H1 (cell line): ENCODE data around the gene ARID5B. TPM values are rescaled to one million over a fixed set of nuclear protein-coding genes. Genes with fewer than 3 reads are reported as not detected.

Experiments
- CTCF ChIA-PET: fragments of 300-600 bp; sonication (Branson Sonifier 250); formaldehyde crosslinking; loops from one replicate; lab custom pipeline; 2021; ENCODE audit not compliant: partially characterized antibody; lab: Charles Lee
- POLR2A ChIA-PET: fragments of 300-600 bp; sonication (Branson Sonifier 250); formaldehyde crosslinking; loops from one replicate; lab custom pipeline; 2021; ENCODE audit warnings: inconsistent platforms; ENCODE audit not compliant: partially characterized antibody; lab: Charles Lee
- DNase-seq, 2 experiments: peaks; one replicate each; pipeline versions ENCODE4 v3.0.0 to v3.0.0-alpha.2; 2010 to 2022; ENCODE audit warnings: low spot score in 2 of 2, low read depth in 1 of 2, mixed read lengths in 1 of 2
- FAIRE-seq: peaks from 2 replicates; lab custom pipeline; 2011; peaks lifted over from hg19 to GRCh38; lab: Jason Lieb, UNC
- H2AFZ ChIP-seq: 2 replicates; pipeline ENCODE4 v1.8.1; 2012; ENCODE audit warnings: low read length, inconsistent platforms
- H2AK5ac ChIP-seq: 2 replicates; pipeline ENCODE4 v1.6.1; 2013; ENCODE audit warnings: low read depth, low read length
- H2BK120ac ChIP-seq: replicated peaks from 2 replicates; pipeline ENCODE3; 2013; ENCODE audit warnings: low read depth, low read length, inconsistent platforms
- H2BK12ac ChIP-seq: 2 replicates; pipeline ENCODE4 v1.6.1; 2013; ENCODE audit warnings: low read depth, low read length
- H2BK15ac ChIP-seq: 2 replicates; pipeline ENCODE4 v1.6.1; 2013; ENCODE audit warnings: low read length
- H2BK20ac ChIP-seq: 2 replicates; pipeline ENCODE4 v1.6.1; 2013; ENCODE audit warnings: low read length
- H2BK5ac ChIP-seq: 2 replicates; pipeline ENCODE4 v1.6.1; 2013; ENCODE audit warnings: low read depth, low read length
- H3K14ac ChIP-seq: 2 replicates; pipeline ENCODE4 v1.6.1; 2013; ENCODE audit warnings: inconsistent platforms; ENCODE audit not compliant: insufficient read length
- H3K18ac ChIP-seq: 2 replicates; pipeline ENCODE4 v1.6.1; 2013; ENCODE audit warnings: low read length; ENCODE audit errors: extremely low read depth
- H3K23ac ChIP-seq: 2 replicates; pipeline ENCODE4 v1.6.1; 2013; ENCODE audit warnings: inconsistent platforms; ENCODE audit not compliant: insufficient read length
- H3K23me2 ChIP-seq: 2 replicates; pipeline ENCODE4 v1.6.1; 2013; ENCODE audit warnings: low read depth, low read length
- H3K27ac ChIP-seq: 2 replicates; pipeline ENCODE4 v1.6.1; 2011; ENCODE audit warnings: low read depth, low read length, inconsistent platforms
- H3K27me3 ChIP-seq, 4 experiments: replicated peaks in 1 of 4; 1 replicate in 1 of 4; 2 replicates in 3 of 4; pipeline versions ENCODE4 v1.6.1 to v1.8.1; 2011 to 2013; ENCODE audit warnings: low read length in 3 of 4, mild to moderate bottlenecking in 3 of 4, inconsistent platforms in 2 of 4, mixed read lengths in 2 of 4, moderate library complexity in 1 of 4; ENCODE audit not compliant: control insufficient read depth in 3 of 4, insufficient read depth in 3 of 4; ENCODE audit errors: extremely low read depth in 1 of 4
- H3K36me3 ChIP-seq, 4 experiments: 2 replicates each; pipeline versions ENCODE4 v1.6.1 to v1.8.1; 2011 to 2013; ENCODE audit warnings: mild to moderate bottlenecking in 4 of 4, low read length in 3 of 4, moderate library complexity in 2 of 4, control low read depth in 1 of 4, inconsistent platforms in 1 of 4; ENCODE audit not compliant: insufficient read depth in 4 of 4, control insufficient read depth in 2 of 4
- H3K4ac ChIP-seq: replicated peaks from 2 replicates; pipeline ENCODE3; 2013; ENCODE audit warnings: low read length, low read depth, mixed read lengths, inconsistent platforms; ENCODE audit not compliant: insufficient read length
- H3K4me1 ChIP-seq, 4 experiments: replicated peaks in 1 of 4; 1 replicate in 1 of 4; 2 replicates in 3 of 4; pipeline versions ENCODE4 v1.6.1 to v1.8.1; 2011 to 2013; ENCODE audit warnings: low read length in 3 of 4, inconsistent platforms in 2 of 4, mixed read lengths in 1 of 4; ENCODE audit not compliant: insufficient read depth in 4 of 4, control insufficient read depth in 3 of 4
- H3K4me2 ChIP-seq, 2 experiments: 2 replicates each; pipeline versions ENCODE4 v1.6.1 to v1.8.1; 2011 to 2013; ENCODE audit warnings: low read depth in 2 of 2, low read length in 2 of 2, control low read depth in 1 of 2, inconsistent platforms in 1 of 2, mild to moderate bottlenecking in 1 of 2; ENCODE audit not compliant: insufficient read depth in 1 of 2
- H3K4me3 ChIP-seq, 4 experiments: fragments of 200-600, 300-600 bp in 1 of 4; sonication (generic), shearing (Covaris generic), sonication (Bioruptor Twin) in 1 of 4; 2 replicates each; pipeline versions ENCODE4 v1.5.1 to v1.8.1; 2011 to 2016; ENCODE audit warnings: low read length in 4 of 4, low read depth in 3 of 4, control low read depth in 2 of 4, inconsistent platforms in 2 of 4, mild to moderate bottlenecking in 2 of 4, mixed read lengths in 1 of 4, moderate library complexity in 1 of 4; ENCODE audit not compliant: insufficient read depth in 2 of 4; ENCODE audit errors: extremely low read depth in 1 of 4
- H3K56ac ChIP-seq: replicated peaks from 2 replicates; pipeline ENCODE3; 2013; ENCODE audit warnings: low read depth, mild to moderate bottlenecking, mixed read lengths, low read length, inconsistent platforms; ENCODE audit not compliant: insufficient read length
- H3K79me1 ChIP-seq: 2 replicates; pipeline ENCODE4 v1.6.1; 2013; ENCODE audit warnings: low read depth, low read length, control low read depth
- H3K79me2 ChIP-seq, 2 experiments: 2 replicates each; pipeline versions ENCODE4 v1.6.1 to v1.8.1; 2012 to 2013; ENCODE audit warnings: low read length in 2 of 2, mild to moderate bottlenecking in 2 of 2, inconsistent platforms in 1 of 2; ENCODE audit not compliant: insufficient read depth in 2 of 2, control insufficient read depth in 1 of 2
- H3K9ac ChIP-seq, 4 experiments: replicated peaks in 1 of 4; 1 replicate in 1 of 4; 2 replicates in 3 of 4; pipeline versions ENCODE4 v1.6.1 to v1.8.1; 2011 to 2013; ENCODE audit warnings: low read depth in 3 of 4, low read length in 3 of 4, control low read depth in 2 of 4, mild to moderate bottlenecking in 2 of 4, moderate library complexity in 2 of 4, inconsistent platforms in 1 of 4; ENCODE audit errors: extremely low read depth in 1 of 4
- H3K9me3 ChIP-seq, 2 experiments: 2 replicates each; pipeline versions ENCODE4 v1.6.1 to v1.8.1; 2012 to 2013; ENCODE audit warnings: mild to moderate bottlenecking in 2 of 2, moderate library complexity in 2 of 2, control low read depth in 1 of 2, inconsistent platforms in 1 of 2, low read depth in 1 of 2, low read length in 1 of 2, mixed read lengths in 1 of 2; ENCODE audit not compliant: insufficient read depth in 2 of 2
- H4K20me1 ChIP-seq, 2 experiments: replicated peaks in 1 of 2; 2 replicates each; pipeline versions ENCODE3 to v1.8.1; 2011 to 2013; ENCODE audit warnings: inconsistent platforms in 2 of 2, low read length in 2 of 2, mild to moderate bottlenecking in 1 of 2; ENCODE audit not compliant: insufficient read depth in 2 of 2, control insufficient read depth in 1 of 2
- H4K5ac ChIP-seq: 2 replicates; pipeline ENCODE4 v1.6.1; 2013; ENCODE audit warnings: low read length, low read depth, mixed read lengths, inconsistent platforms; ENCODE audit not compliant: insufficient read length
- H4K8ac ChIP-seq: 2 replicates; pipeline ENCODE4 v1.8.0; 2013; ENCODE audit warnings: mild to moderate bottlenecking, moderate library complexity, low read length, inconsistent platforms; ENCODE audit not compliant: insufficient read depth; ENCODE audit errors: extremely low read depth
- H4K91ac ChIP-seq: replicated peaks from 2 replicates; pipeline ENCODE3; 2013; ENCODE audit warnings: low read length, mixed read lengths, inconsistent platforms; ENCODE audit not compliant: insufficient read length
- KDM5A ChIP-seq: fragments of 200-600 bp; IDR thresholded peaks from 2 replicates; pipeline ENCODE4 v1.7.1; 2012; ENCODE audit warnings: mild to moderate bottlenecking, low read length, inconsistent platforms, mixed read lengths
- TAF7 ChIP-seq: optimal IDR thresholded peaks from 2 replicates; pipeline ENCODE3; 2011; ENCODE audit warnings: low read depth, mild to moderate bottlenecking, inconsistent platforms, low read length, moderate library complexity, borderline replicate concordance
- WGBS, 2 experiments: shearing (Covaris generic) in 1 of 2; methylation state at CpG; one replicate each; pipeline versions ENCODE4 v1.1.6 to v1.1.7; 2013 to 2015; ENCODE audit warnings: low lambda C conversion rate in 2 of 2, mixed read lengths in 2 of 2, inconsistent platforms in 1 of 2, low coverage in 1 of 2, missing lambda C conversion rate in 1 of 2; ENCODE audit not compliant: insufficient replicate concordance in 2 of 2, insufficient coverage in 1 of 2, insufficient read length in 1 of 2; ENCODE audit errors: extremely low coverage in 1 of 2, missing lambda C conversion rate in 1 of 2; 5-methylcytosine and 5-hydroxymethylcytosine counted together
- polyA plus RNA-seq, 7 experiments: library from polyadenylated mRNA; depleted of rRNA in 3 of 7; stranded (reverse) in 5 of 7; unstranded in 2 of 7; fragments of >200 nt in 5 of 7; fragments of 200-250 nt in 2 of 7; gene quantifications; 1 replicate in 5 of 7; 2 replicates in 1 of 7; 4 replicates in 1 of 7; pipeline versions ENCODE4 v1.2.1 to v1.2.3, GENCODE V29; 2011 to 2013; ENCODE audit warnings: missing spikeins in 2 of 7, mixed read lengths in 2 of 7
- total RNA-seq: library from RNA; stranded (reverse); fragmentation: NEBNext Ultra II Directional; extraction: Animal tissue kit (Norgen Biotek cat#: 25700); gene quantifications from 2 replicates; pipeline ENCODE4 v1.2.1, GENCODE V29; 2021

Gene ARID5B
- total and polyA plus RNA-seq, 2 of the 8 experiments (the other 6 are each of a cell fraction or from before 2014, with no cell fraction given), result 0.21 to 1.1 TPM

GRCh38 chr10:62116896-62117295, 215.4 kb downstream of the ARID5B start:
- no peak overlapping the region for H2BK5ac ChIP-seq
- H4K20me1 ChIP-seq, result no peaks in the 10 kb centered on the region
- H3K23ac ChIP-seq, result no peak overlapping the region
- no peaks in the 10 kb centered on the region for H3K9me3 ChIP-seq
- H3K9ac ChIP-seq, result no peak overlapping the region
- WGBS, 2 experiments, result 90% methylated on average over 6 of the region's 6 CpGs; no CpG with 5 or more reads in 1 of the 2 experiments
- no peak overlapping the region for H2AFZ ChIP-seq
- H3K4ac ChIP-seq, result no peak overlapping the region
- H2BK12ac ChIP-seq, result no peak overlapping the region
- H3K4me2 ChIP-seq, result no peak overlapping the region
- H4K5ac ChIP-seq, result no peak overlapping the region
- no peak overlapping the region for H3K18ac ChIP-seq
- ChIA-PET CTCF (interaction anchor here (0.6 kb wide), 1 partner anchor 144 kb away, joined by 3 read pairs; no protein-coding TSS in a partner anchor), POLR2A (no interaction called here)
- H3K4me1 ChIP-seq, result no peaks in the 10 kb centered on the region
- H4K8ac ChIP-seq, result no peak overlapping the region
- H2BK20ac ChIP-seq, result no peak overlapping the region
- H3K4me3 ChIP-seq, result no peak overlapping the region
- H3K36me3 ChIP-seq, result no peaks in the 10 kb centered on the region
- no peaks in the 10 kb centered on the region for H3K27me3 ChIP-seq
- no peak overlapping the region for H3K14ac ChIP-seq
- DNase-seq, result no peak
- H3K79me2 ChIP-seq, result no peaks in the 10 kb centered on the region
- H2AK5ac ChIP-seq, result no peak overlapping the region
- H3K27ac ChIP-seq, result no peak overlapping the region
- no peak for FAIRE-seq
- H3K23me2 ChIP-seq, result no peaks in the 10 kb centered on the region
- H4K91ac ChIP-seq, result no peak overlapping the region
- H3K79me1 ChIP-seq, result no peaks in the 10 kb centered on the region
- no peak overlapping the region for H3K56ac ChIP-seq
- H2BK15ac ChIP-seq, result no peak overlapping the region
- H2BK120ac ChIP-seq, result no peak overlapping the region
- TF ChIP-seq TAF7 (no peak), KDM5A (no peak)
